Neural cell (in vitro differentiated cells): ENCODE measurements around the gene RPL36. TPM values are rescaled to one million over a fixed set of nuclear protein-coding genes. Genes with fewer than 3 reads are reported as not detected.

ENCODE experiments used
- H2AFZ ChIP-seq: fragments of 200-600, 300-800 bp; sonication (generic), shearing (Covaris generic); 2 replicates; pipeline ENCODE4 v1.6.0; 2014; ENCODE audit warnings: low read depth, mild to moderate bottlenecking, antibody characterized with exemption, low read length, moderate library complexity
- H3F3A ChIP-seq: fragments of 200-600 bp; shearing (Covaris generic); 2 replicates; pipeline ENCODE4 v1.6.1; 2016; ENCODE audit warnings: mild to moderate bottlenecking, moderate library complexity, mixed read lengths, antibody characterized with exemption, low read length; ENCODE audit not compliant: insufficient read depth, poor library complexity, severe bottlenecking
- H3K27ac ChIP-seq: fragments of 200-600, 300-800 bp; sonication (generic), shearing (Covaris generic); 2 replicates; pipeline ENCODE4 v1.5.1; 2014; ENCODE audit warnings: mild to moderate bottlenecking, low read length, moderate library complexity
- H3K27me3 ChIP-seq: fragments of 300-800, 200-600 bp; sonication (generic), shearing (Covaris generic); 2 replicates; pipeline ENCODE4 v1.6.0; 2014; ENCODE audit warnings: mild to moderate bottlenecking, low read depth, low read length, moderate library complexity; ENCODE audit not compliant: insufficient read depth
- H3K36me3 ChIP-seq: fragments of 300-800, 200-600 bp; sonication (generic), shearing (Covaris generic); 2 replicates; pipeline ENCODE4 v1.5.1; 2014; ENCODE audit warnings: mild to moderate bottlenecking, antibody characterized with exemption, low read length, moderate library complexity; ENCODE audit not compliant: insufficient read depth
- H3K4me2 ChIP-seq: fragments of 300-800, 200-600 bp; sonication (generic), shearing (Covaris generic); 2 replicates; pipeline ENCODE4 v1.6.0; 2014; ENCODE audit warnings: mild to moderate bottlenecking, low read length
- H3K4me3 ChIP-seq: fragments of 300-800, 200-600 bp; sonication (generic), shearing (Covaris generic); 2 replicates; pipeline ENCODE4 v1.5.1; 2014; ENCODE audit warnings: mild to moderate bottlenecking, low read length, moderate library complexity
- H3K79me2 ChIP-seq: fragments of 200-600 bp; shearing (Covaris generic); replicated peaks from 2 replicates; pipeline ENCODE4 v1.6.0; 2014; ENCODE audit warnings: mild to moderate bottlenecking, low read length, moderate library complexity; ENCODE audit not compliant: insufficient read depth
- H3K9ac ChIP-seq: fragments of 300-800, 200-600 bp; sonication (generic), shearing (Covaris generic); 2 replicates; pipeline ENCODE4 v1.6.1; 2016; ENCODE audit warnings: mild to moderate bottlenecking, low read length, mixed read lengths
- H3K9me2 ChIP-seq: fragments of 200-600 bp; shearing (Covaris generic); 2 replicates; pipeline ENCODE4 v1.6.1; 2016; ENCODE audit warnings: mild to moderate bottlenecking, low read length, mixed read lengths; ENCODE audit not compliant: insufficient read depth
- H3K9me3 ChIP-seq: fragments of 200-600, 300-800 bp; sonication (generic), shearing (Covaris generic); 2 replicates; pipeline ENCODE4 v1.6.1; 2016; ENCODE audit warnings: mild to moderate bottlenecking, mixed run types, low read length, moderate library complexity, mixed read lengths
- H4K20me1 ChIP-seq: fragments of 200-600 bp; shearing (Covaris generic); 2 replicates; pipeline ENCODE4 v1.6.1; 2016; ENCODE audit warnings: mild to moderate bottlenecking, mixed run types; ENCODE audit not compliant: insufficient read depth
- EP300 ChIP-seq: fragments of 450-650 bp; conservative IDR thresholded peaks from 2 replicates; pipeline ENCODE4 v1.6.1; 2014; ENCODE audit warnings: antibody characterized with exemption, mild to moderate bottlenecking, moderate library complexity; ENCODE audit not compliant: poor library complexity, severe bottlenecking
- EZH2 ChIP-seq: fragments of 200-600, 300-800 bp; shearing (Covaris generic), sonication (generic); IDR thresholded peaks from 2 replicates; pipeline ENCODE4 v1.6.1; 2014; ENCODE audit warnings: antibody characterized with exemption, low read length, borderline replicate concordance, mild to moderate bottlenecking; ENCODE audit not compliant: insufficient read depth, poor library complexity, severe bottlenecking
- MXI1 ChIP-seq: fragments of 450-650 bp; conservative IDR thresholded peaks from 2 replicates; pipeline ENCODE4 v1.6.1; 2014; ENCODE audit warnings: antibody characterized with exemption, mild to moderate bottlenecking; ENCODE audit not compliant: poor library complexity, severe bottlenecking
- POLR2AphosphoS5 ChIP-seq: IDR thresholded peaks from 2 replicates; pipeline ENCODE4 v1.6.1; 2012
- RAD21 ChIP-seq: fragments of 450-650 bp; conservative IDR thresholded peaks from 2 replicates; pipeline ENCODE4 v1.6.1; 2014; ENCODE audit warnings: antibody characterized with exemption, mild to moderate bottlenecking, moderate library complexity
- SMC3 ChIP-seq: fragments of 450-650 bp; conservative IDR thresholded peaks from 2 replicates; pipeline ENCODE4 v1.6.1; 2014; ENCODE audit warnings: antibody characterized with exemption, mild to moderate bottlenecking, moderate library complexity; ENCODE audit not compliant: poor library complexity
- TAF1 ChIP-seq: IDR thresholded peaks from 2 replicates; pipeline ENCODE4 v1.6.1; 2012; ENCODE audit warnings: low read depth
- polyA plus RNA-seq: library from polyadenylated mRNA; depleted of rRNA; stranded (reverse); fragments of >200 nt; gene quantifications from 2 replicates; pipeline ENCODE4 v1.2.3, GENCODE V29; 2014
- TF ChIP-seq, protein P1 (sequence below): fragments of 450-650 bp; IDR thresholded peaks from 2 replicates; pipeline ENCODE4 v1.5.1; 2014; ENCODE audit warnings: antibody characterized with exemption, mild to moderate bottlenecking, moderate library complexity; ENCODE audit not compliant: poor library complexity, severe bottlenecking
- TF ChIP-seq, protein P2 (sequence below): IDR thresholded peaks from 2 replicates; pipeline ENCODE4 v1.6.1; 2012; ENCODE audit warnings: borderline replicate concordance

Gene RPL36
- polyA plus RNA-seq, 1 donor from 2014 or later: 358 TPM

DNA sequence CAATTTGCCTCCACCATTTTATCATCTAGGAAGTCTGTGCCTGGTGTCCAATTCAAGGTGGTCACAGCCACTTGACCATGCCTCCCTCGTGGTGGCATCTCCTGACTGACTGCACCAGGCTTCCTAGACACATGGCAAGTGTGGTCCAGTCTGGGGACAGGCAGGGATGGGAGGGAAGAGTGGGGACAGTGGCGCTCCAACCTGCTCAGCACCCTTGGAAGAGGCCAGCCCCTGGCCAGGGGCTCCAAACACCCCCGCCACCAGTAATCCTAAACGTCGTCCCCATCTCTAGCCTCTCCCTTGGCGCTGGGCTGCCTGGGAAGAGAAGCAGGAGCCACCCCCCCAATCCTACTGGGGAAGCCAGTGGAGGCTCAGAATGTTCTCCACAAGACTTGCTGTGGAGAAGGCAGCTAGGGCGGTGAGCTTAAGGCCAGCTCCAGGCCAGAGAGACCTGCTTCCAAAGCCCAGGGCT lies 2.7 kb downstream of the RPL36 start:
- Histone ChIP-seq H3K4me2 (no peak overlapping the region), H3F3A (no peaks in the 10 kb centered on the region), H3K9ac (no peak overlapping the region), H3K27me3 (no peaks in the 10 kb centered on the region), H3K9me2 (no peaks in the 10 kb centered on the region), H4K20me1 (peaks cover 11% of the 10 kb centered on the region), H3K36me3 (no peaks in the 10 kb centered on the region), H3K9me3 (no peaks in the 10 kb centered on the region), H3K79me2 (peaks cover 15% of the 10 kb centered on the region), H3K4me3 (no peak overlapping the region), H2AFZ (no peak overlapping the region), H3K27ac (no peak overlapping the region)
- no peak for TF ChIP-seq MXI1

DNA sequence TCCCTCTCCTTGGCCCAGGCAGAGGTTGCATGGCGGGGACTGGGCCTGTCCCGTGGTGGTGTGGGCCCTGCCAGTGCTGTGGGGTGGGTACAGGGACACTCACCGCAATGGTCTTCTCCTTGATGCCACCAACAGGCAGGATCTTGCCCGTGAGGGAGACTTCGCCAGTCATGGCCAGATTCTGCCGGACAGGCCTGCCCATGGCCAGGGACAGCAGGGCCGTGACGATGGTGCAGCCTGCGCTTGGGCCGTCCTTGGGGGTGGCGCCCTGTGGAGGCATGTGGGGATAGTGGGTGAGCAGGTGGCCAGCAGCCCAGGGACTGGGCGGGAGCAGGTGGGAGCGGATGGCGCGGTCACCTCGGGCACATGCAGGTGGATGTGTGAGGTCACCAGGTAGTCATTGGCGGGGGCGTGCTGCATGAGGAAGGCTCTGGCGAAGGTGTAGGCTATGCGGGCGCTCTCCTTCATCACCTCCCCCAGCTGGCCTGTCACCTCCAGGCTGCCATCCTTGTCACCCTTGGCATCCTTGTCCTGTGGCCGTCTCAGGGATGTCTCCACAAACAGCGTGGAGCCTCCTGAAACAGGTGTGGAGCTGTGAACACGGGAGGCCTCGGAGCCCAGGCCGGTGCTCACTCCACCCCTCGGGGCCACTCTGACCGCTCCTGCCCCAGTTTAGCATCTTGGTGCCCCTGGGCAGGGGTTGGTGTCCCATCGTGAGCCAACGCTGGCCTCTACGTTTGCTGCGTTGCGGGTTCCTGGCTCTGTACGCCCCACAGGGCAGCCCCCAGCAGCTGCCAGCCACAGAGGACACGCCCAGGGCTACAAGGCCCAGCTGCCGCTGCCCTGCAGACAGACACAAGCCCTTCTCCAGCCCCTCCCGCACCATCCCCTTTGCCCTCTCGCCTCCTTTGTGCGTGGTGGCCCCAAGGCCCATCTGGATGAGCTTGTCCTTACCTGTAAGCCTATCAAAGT lies 3.4 kb downstream of the RPL36 start:
- H3K9me2 ChIP-seq: no peaks in the 10 kb centered on the region
- H3K27me3 ChIP-seq: no peaks in the 10 kb centered on the region
- no peak overlapping the region for H3K27ac ChIP-seq
- H4K20me1 ChIP-seq: peaks cover 11% of the 10 kb centered on the region
- H3F3A ChIP-seq: no peaks in the 10 kb centered on the region
- H3K9ac ChIP-seq: no peak overlapping the region
- no peak overlapping the region for H2AFZ ChIP-seq
- no peak overlapping the region for H3K4me3 ChIP-seq
- TF ChIP-seq POLR2AphosphoS5: peak; percentile 15
- TF ChIP-seq, protein P1, sequence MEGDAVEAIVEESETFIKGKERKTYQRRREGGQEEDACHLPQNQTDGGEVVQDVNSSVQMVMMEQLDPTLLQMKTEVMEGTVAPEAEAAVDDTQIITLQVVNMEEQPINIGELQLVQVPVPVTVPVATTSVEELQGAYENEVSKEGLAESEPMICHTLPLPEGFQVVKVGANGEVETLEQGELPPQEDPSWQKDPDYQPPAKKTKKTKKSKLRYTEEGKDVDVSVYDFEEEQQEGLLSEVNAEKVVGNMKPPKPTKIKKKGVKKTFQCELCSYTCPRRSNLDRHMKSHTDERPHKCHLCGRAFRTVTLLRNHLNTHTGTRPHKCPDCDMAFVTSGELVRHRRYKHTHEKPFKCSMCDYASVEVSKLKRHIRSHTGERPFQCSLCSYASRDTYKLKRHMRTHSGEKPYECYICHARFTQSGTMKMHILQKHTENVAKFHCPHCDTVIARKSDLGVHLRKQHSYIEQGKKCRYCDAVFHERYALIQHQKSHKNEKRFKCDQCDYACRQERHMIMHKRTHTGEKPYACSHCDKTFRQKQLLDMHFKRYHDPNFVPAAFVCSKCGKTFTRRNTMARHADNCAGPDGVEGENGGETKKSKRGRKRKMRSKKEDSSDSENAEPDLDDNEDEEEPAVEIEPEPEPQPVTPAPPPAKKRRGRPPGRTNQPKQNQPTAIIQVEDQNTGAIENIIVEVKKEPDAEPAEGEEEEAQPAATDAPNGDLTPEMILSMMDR: no peak
- no peaks in the 10 kb centered on the region for H3K9me3 ChIP-seq
- H3K36me3 ChIP-seq: no peaks in the 10 kb centered on the region
- H3K79me2 ChIP-seq: peaks cover 15% of the 10 kb centered on the region
- no peak overlapping the region for H3K4me2 ChIP-seq

DNA sequence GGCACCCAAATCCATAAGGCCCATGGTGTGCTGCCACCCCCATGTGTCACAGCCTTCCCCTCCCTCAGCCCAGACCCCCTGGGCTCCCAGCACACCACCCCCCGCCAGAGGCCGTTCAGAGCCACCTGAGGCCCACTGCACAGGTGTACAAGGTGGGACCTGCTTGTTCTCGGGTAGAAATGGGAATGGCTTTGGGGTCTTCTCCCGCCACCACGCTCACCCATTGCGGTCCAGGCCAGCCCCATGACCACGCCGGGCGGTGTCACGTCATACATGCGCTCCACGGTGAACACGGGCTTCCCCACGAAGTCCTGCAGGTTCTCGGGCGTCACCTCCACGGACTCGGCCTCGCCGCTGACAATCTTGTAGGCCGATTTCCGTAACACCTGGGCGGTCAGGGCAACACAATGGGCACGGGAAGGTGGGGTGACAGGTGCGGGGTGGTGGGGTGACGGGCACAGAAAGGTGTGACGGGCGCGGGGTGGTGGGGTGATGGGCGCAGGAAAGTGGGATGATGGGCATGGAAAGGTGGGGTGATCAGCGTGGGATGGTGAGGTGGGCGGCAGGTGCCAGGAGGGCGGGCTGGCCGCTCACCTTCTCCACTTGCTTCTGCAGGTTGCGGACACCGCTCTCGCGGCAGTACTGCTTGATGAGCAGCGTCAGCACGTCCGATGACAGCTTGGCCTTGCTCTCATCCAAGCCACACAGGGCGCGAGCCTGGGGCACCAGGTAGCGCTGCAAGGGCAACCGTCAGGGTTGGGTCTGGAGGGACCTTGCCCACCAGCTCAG lies 4.3 kb downstream of the RPL36 start:
- H3K79me2 ChIP-seq: peaks cover 15% of the 10 kb centered on the region
- no peaks in the 10 kb centered on the region for H3K9me2 ChIP-seq

More for the DNA sequence above, 4.3 kb downstream of the RPL36 start:
- Histone ChIP-seq H3K4me3 (no peak overlapping the region), H3K27me3 (no peaks in the 10 kb centered on the region), H3K4me2 (no peak overlapping the region), H4K20me1 (peaks cover 11% of the 10 kb centered on the region), H3F3A (no peaks in the 10 kb centered on the region), H2AFZ (no peak overlapping the region), H3K36me3 (no peaks in the 10 kb centered on the region), H3K27ac (no peak overlapping the region), H3K9me3 (no peaks in the 10 kb centered on the region), H3K9ac (no peak overlapping the region)
- TF ChIP-seq, protein P2, sequence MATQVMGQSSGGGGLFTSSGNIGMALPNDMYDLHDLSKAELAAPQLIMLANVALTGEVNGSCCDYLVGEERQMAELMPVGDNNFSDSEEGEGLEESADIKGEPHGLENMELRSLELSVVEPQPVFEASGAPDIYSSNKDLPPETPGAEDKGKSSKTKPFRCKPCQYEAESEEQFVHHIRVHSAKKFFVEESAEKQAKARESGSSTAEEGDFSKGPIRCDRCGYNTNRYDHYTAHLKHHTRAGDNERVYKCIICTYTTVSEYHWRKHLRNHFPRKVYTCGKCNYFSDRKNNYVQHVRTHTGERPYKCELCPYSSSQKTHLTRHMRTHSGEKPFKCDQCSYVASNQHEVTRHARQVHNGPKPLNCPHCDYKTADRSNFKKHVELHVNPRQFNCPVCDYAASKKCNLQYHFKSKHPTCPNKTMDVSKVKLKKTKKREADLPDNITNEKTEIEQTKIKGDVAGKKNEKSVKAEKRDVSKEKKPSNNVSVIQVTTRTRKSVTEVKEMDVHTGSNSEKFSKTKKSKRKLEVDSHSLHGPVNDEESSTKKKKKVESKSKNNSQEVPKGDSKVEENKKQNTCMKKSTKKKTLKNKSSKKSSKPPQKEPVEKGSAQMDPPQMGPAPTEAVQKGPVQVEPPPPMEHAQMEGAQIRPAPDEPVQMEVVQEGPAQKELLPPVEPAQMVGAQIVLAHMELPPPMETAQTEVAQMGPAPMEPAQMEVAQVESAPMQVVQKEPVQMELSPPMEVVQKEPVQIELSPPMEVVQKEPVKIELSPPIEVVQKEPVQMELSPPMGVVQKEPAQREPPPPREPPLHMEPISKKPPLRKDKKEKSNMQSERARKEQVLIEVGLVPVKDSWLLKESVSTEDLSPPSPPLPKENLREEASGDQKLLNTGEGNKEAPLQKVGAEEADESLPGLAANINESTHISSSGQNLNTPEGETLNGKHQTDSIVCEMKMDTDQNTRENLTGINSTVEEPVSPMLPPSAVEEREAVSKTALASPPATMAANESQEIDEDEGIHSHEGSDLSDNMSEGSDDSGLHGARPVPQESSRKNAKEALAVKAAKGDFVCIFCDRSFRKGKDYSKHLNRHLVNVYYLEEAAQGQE: no peak
- no peak for TF ChIP-seq POLR2AphosphoS5
- no peak for TF ChIP-seq EP300
- TF ChIP-seq SMC3: no peak
- no peak for TF ChIP-seq MXI1
- no peak for TF ChIP-seq EZH2
- TF ChIP-seq TAF1: no peak
- TF ChIP-seq, protein P1: no peak
- TF ChIP-seq RAD21: no peak
